GM15510 (cell line): Measurements from ENCODE around the gene NUCB2.

Experiments
- POLR2A ChIP-seq: IDR thresholded peaks from 3 replicates; pipeline ENCODE4 v1.6.1; 2011; ENCODE audit warnings: borderline replicate concordance; ENCODE audit not compliant: insufficient read length; ENCODE audit errors: extremely low read depth

Gene NUCB2

GRCh38 chr11:17267576-17267975, 9.0 kb upstream of the NUCB2 start:
- TF ChIP-seq POLR2A: no peak

- TF ChIP-seq POLR2A: no peak
Observed at GRCh38 chr11:17268902-17269301, 7.6 kb upstream of the NUCB2 start.

GRCh38 chr11:17272801-17273200, 3.7 kb upstream of the NUCB2 start:
- TF ChIP-seq POLR2A: no peak

GRCh38 chr11:17273211-17273610, 3.3 kb upstream of the NUCB2 start:
- no peak for TF ChIP-seq POLR2A

GRCh38 chr11:17273668-17274282, 2.8 kb upstream of the NUCB2 start:
- TF ChIP-seq POLR2A: no peak

- no peak for TF ChIP-seq POLR2A
Observed at GRCh38 chr11:17275400-17276235, 921 bp upstream of the NUCB2 start.

GRCh38 chr11:17277024-17277584, 565 bp downstream of the NUCB2 start:
- TF ChIP-seq POLR2A: no peak

- no peak for TF ChIP-seq POLR2A
Observed at GRCh38 chr11:17280494-17281127, 4.1 kb downstream of the NUCB2 start.

- no peak for TF ChIP-seq POLR2A
Observed at GRCh38 chr11:17286332-17286731, 9.8 kb downstream of the NUCB2 start.

GRCh38 chr11:17287058-17287457, 10.5 kb downstream of the NUCB2 start:
- TF ChIP-seq POLR2A: no peak

GRCh38 chr11:17291710-17292109, 15.2 kb downstream of the NUCB2 start:
- TF ChIP-seq POLR2A: no peak

- TF ChIP-seq POLR2A: no peak
Observed at GRCh38 chr11:17293311-17293710, 16.8 kb downstream of the NUCB2 start.

GRCh38 chr11:17294033-17294432, 17.5 kb downstream of the NUCB2 start:
- TF ChIP-seq POLR2A: no peak

- no peak for TF ChIP-seq POLR2A
Observed at GRCh38 chr11:17296852-17297559, 20.5 kb downstream of the NUCB2 start.

- TF ChIP-seq POLR2A: no peak
Observed at GRCh38 chr11:17298302-17298701, 21.8 kb downstream of the NUCB2 start.
